Stimulated activated naive CD4-positive, alpha-beta T cell (primary cell): Measurements from ENCODE around the gene SMIM21.
A peak's percentile ranks its signal among the peaks of the same experiment; 100 is the strongest.

Experiments
- DNase-seq, 6 experiments: peaks; one replicate each; lab custom pipeline; 2025; lab: John Stamatoyannopoulos, UW

The SMIM21 gene

GRCh38 chr18:75422341-75422910 lies 5.1 kb downstream of the SMIM21 start:
- no peak for DNase-seq

- no peak for DNase-seq
Observed at GRCh38 chr18:75421656-75422055, 5.8 kb downstream of the SMIM21 start.

GRCh38 chr18:75418293-75419005 lies 9.1 kb downstream of the SMIM21 start:
- no peak for DNase-seq

GRCh38 chr18:75410611-75411010 lies 16.9 kb downstream of the SMIM21 start:
- peak in 1 of 6 experiments; percentile 19 for DNase-seq

- no peak for DNase-seq
Observed at GRCh38 chr18:75409806-75410205, 17.7 kb downstream of the SMIM21 start.

- DNase-seq = no peak
Observed at GRCh38 chr18:75408554-75409506, 18.7 kb downstream of the SMIM21 start.

- DNase-seq = no peak
Observed at GRCh38 chr18:75407468-75408437, 19.8 kb downstream of the SMIM21 start.

GRCh38 chr18:75406491-75407445 lies 20.7 kb downstream of the SMIM21 start:
- DNase-seq = no peak

GRCh38 chr18:75405351-75405750 lies 22.2 kb downstream of the SMIM21 start:
- DNase-seq = no peak

GRCh38 chr18:75400366-75400765 lies 27.1 kb downstream of the SMIM21 start:
- no peak for DNase-seq

GRCh38 chr18:75395137-75395536 lies 32.4 kb downstream of the SMIM21 start:
- no peak for DNase-seq

- no peak for DNase-seq
Observed at GRCh38 chr18:75393721-75394120, 33.8 kb downstream of the SMIM21 start.

GRCh38 chr18:75392226-75392578 lies 35.3 kb downstream of the SMIM21 start:
- DNase-seq = no peak

- DNase-seq = no peak
Observed at GRCh38 chr18:75391279-75392225, 36.0 kb downstream of the SMIM21 start.

GRCh38 chr18:75390854-75391253 lies 36.6 kb downstream of the SMIM21 start:
- no peak for DNase-seq

GRCh38 chr18:75384144-75384543 lies 43.4 kb downstream of the SMIM21 start:
- DNase-seq = no peak

GRCh38 chr18:75378376-75379315 lies 48.9 kb downstream of the SMIM21 start:
- no peak for DNase-seq

GRCh38 chr18:75377926-75378325 lies 49.6 kb downstream of the SMIM21 start:
- DNase-seq = no peak
